H9 (cell line): ENCODE results near the gene SPATS2. TPM values are rescaled to one million over a fixed set of nuclear protein-coding genes. Genes with fewer than 3 reads are reported as not detected.

Experiments
- DNase-seq: peaks from one replicate; pipeline ENCODE4 v3.0.0-alpha.2; 2017
- H2AFZ ChIP-seq: one replicate; pipeline ENCODE4 v1.6.1; 2013; ENCODE audit warnings: mild to moderate bottlenecking, low read length, control low read depth, moderate library complexity
- H2AK5ac ChIP-seq: 2 replicates; pipeline ENCODE4 v1.6.1; 2013; ENCODE audit warnings: low read length, control low read depth, mixed read lengths; ENCODE audit not compliant: insufficient read length
- H2BK120ac ChIP-seq: one replicate; pipeline ENCODE4 v1.6.1; 2013; ENCODE audit warnings: low read depth, mild to moderate bottlenecking, low read length, control low read depth, inconsistent platforms; ENCODE audit not compliant: poor library complexity, severe bottlenecking
- H2BK12ac ChIP-seq: 2 replicates; pipeline ENCODE4 v1.6.1; 2013; ENCODE audit warnings: low read length, control low read depth, mixed read lengths, low read depth; ENCODE audit not compliant: insufficient read length
- H2BK15ac ChIP-seq: 2 replicates; pipeline ENCODE4 v1.6.1; 2013; ENCODE audit warnings: low read depth, low read length, control low read depth
- H2BK20ac ChIP-seq: one replicate; pipeline ENCODE4 v1.6.1; 2013; ENCODE audit warnings: low read depth, mild to moderate bottlenecking, low read length, control low read depth, inconsistent platforms; ENCODE audit not compliant: poor library complexity, severe bottlenecking
- H2BK5ac ChIP-seq: 2 replicates; pipeline ENCODE4 v1.6.1; 2013; ENCODE audit warnings: low read length, control low read depth, mixed read lengths; ENCODE audit not compliant: insufficient read length
- H3K14ac ChIP-seq: 2 replicates; pipeline ENCODE4 v1.6.1; 2013; ENCODE audit warnings: low read length, control low read depth; ENCODE audit not compliant: insufficient read depth
- H3K18ac ChIP-seq: 2 replicates; pipeline ENCODE4 v1.6.1; 2013; ENCODE audit warnings: low read depth, mild to moderate bottlenecking, mixed read lengths, low read length, control low read depth; ENCODE audit not compliant: insufficient read length
- H3K23ac ChIP-seq: 2 replicates; pipeline ENCODE4 v1.6.1; 2013; ENCODE audit warnings: low read length, control low read depth, mixed read lengths, low read depth; ENCODE audit not compliant: insufficient read length
- H3K23me2 ChIP-seq: 2 replicates; pipeline ENCODE4 v1.6.1; 2013; ENCODE audit warnings: low read depth, mild to moderate bottlenecking, mixed read lengths, low read length, control low read depth; ENCODE audit not compliant: insufficient read length, poor library complexity, severe bottlenecking
- H3K27ac ChIP-seq: 2 replicates; pipeline ENCODE4 v1.5.1; 2013; ENCODE audit warnings: low read length, control low read depth, mixed read lengths, low read depth; ENCODE audit not compliant: insufficient read length
- H3K27me3 ChIP-seq: 2 replicates; pipeline ENCODE4 v1.6.1; 2013; ENCODE audit warnings: low read length, control low read depth, inconsistent platforms; ENCODE audit not compliant: insufficient read depth
- H3K4ac ChIP-seq: 2 replicates; pipeline ENCODE4 v1.6.1; 2013; ENCODE audit warnings: low read depth, mild to moderate bottlenecking, control low read depth, inconsistent platforms, low read length, moderate library complexity
- H3K4me1 ChIP-seq: 2 replicates; pipeline ENCODE4 v1.6.1; 2013; ENCODE audit warnings: low read length, control low read depth, inconsistent platforms; ENCODE audit not compliant: insufficient read depth
- H3K4me2 ChIP-seq: 2 replicates; pipeline ENCODE4 v1.6.1; 2013; ENCODE audit warnings: low read length, control low read depth, mixed read lengths; ENCODE audit not compliant: insufficient read length, insufficient read depth
- H3K56ac ChIP-seq: 2 replicates; pipeline ENCODE4 v1.6.1; 2013; ENCODE audit warnings: low read depth, mild to moderate bottlenecking, mixed read lengths, low read length, control low read depth; ENCODE audit not compliant: insufficient read length
- H3K79me1 ChIP-seq: 2 replicates; pipeline ENCODE4 v1.6.1; 2013; ENCODE audit warnings: low read depth, mild to moderate bottlenecking, moderate library complexity, low read length, control low read depth, inconsistent platforms; ENCODE audit not compliant: insufficient read depth, poor library complexity, severe bottlenecking
- H3K79me2 ChIP-seq: 2 replicates; pipeline ENCODE4 v1.6.1; 2013; ENCODE audit warnings: low read length, control low read depth, inconsistent platforms; ENCODE audit not compliant: insufficient read depth
- H3K9ac ChIP-seq: 2 replicates; pipeline ENCODE4 v1.6.1; 2013; ENCODE audit warnings: low read length, control low read depth, mixed read lengths; ENCODE audit not compliant: insufficient read length; ENCODE audit errors: extremely low read depth
- H3K9me3 ChIP-seq: one replicate; pipeline ENCODE4 v1.6.1; 2013; ENCODE audit warnings: low read depth, low read length, inconsistent platforms; ENCODE audit not compliant: control insufficient read depth
- H3T11ph ChIP-seq: one replicate; pipeline ENCODE4 v1.6.1; 2013; ENCODE audit warnings: mild to moderate bottlenecking, low read length, control low read depth, inconsistent platforms
- H4K20me1 ChIP-seq: one replicate; pipeline ENCODE4 v1.6.1; 2013; ENCODE audit not compliant: control insufficient read depth, insufficient read length, insufficient read depth
- H4K5ac ChIP-seq: 2 replicates; pipeline ENCODE4 v1.6.1; 2013; ENCODE audit warnings: low read depth, mild to moderate bottlenecking, mixed read lengths, low read length, control low read depth; ENCODE audit not compliant: insufficient read length
- H4K8ac ChIP-seq: replicated peaks from 2 replicates; pipeline ENCODE4 v1.6.1; 2013; ENCODE audit warnings: low read length, control low read depth, mixed read lengths, low read depth; ENCODE audit not compliant: insufficient read length
- H4K91ac ChIP-seq: 2 replicates; pipeline ENCODE4 v1.6.1; 2013; ENCODE audit warnings: low read depth, mild to moderate bottlenecking, moderate library complexity, mixed read lengths, low read length, control low read depth; ENCODE audit not compliant: insufficient read length
- H3K27ac Mint-ChIP-seq, 3 experiments: 2 replicates in 2 of 3; 3 replicates in 1 of 3; pipeline ENCODE4 v1.8.0; 2020 to 2021; ENCODE audit warnings: mixed read lengths in 3 of 3, mild to moderate bottlenecking in 1 of 3, moderate library complexity in 1 of 3
- H3K27me3 Mint-ChIP-seq: 2 replicates; pipeline ENCODE4 v1.8.0; 2021; ENCODE audit warnings: low read depth, mild to moderate bottlenecking, moderate library complexity, mixed read lengths
- H3K36me3 Mint-ChIP-seq, 3 experiments: 2 replicates in 2 of 3; 3 replicates in 1 of 3; pipeline ENCODE4 v1.8.0; 2020 to 2021; ENCODE audit warnings: low read depth in 3 of 3, mixed read lengths in 3 of 3; ENCODE audit not compliant: insufficient read depth in 1 of 3
- H3K4me1 Mint-ChIP-seq, 2 experiments: 2 replicates each; pipeline ENCODE4 v1.8.0; 2020; ENCODE audit warnings: mixed read lengths in 2 of 2
- H3K4me3 Mint-ChIP-seq, 2 experiments: 2 replicates in 1 of 2; 3 replicates in 1 of 2; pipeline ENCODE4 v1.8.0; 2020 to 2021; ENCODE audit warnings: mild to moderate bottlenecking in 2 of 2, mixed read lengths in 2 of 2, moderate library complexity in 1 of 2
- H3K9me3 Mint-ChIP-seq, 2 experiments: 2 replicates in 1 of 2; 3 replicates in 1 of 2; pipeline ENCODE4 v1.8.0; 2020; ENCODE audit warnings: mild to moderate bottlenecking in 2 of 2, mixed read lengths in 2 of 2, moderate library complexity in 1 of 2
- CTCF ChIP-seq: fragments of 200-600 bp; sonication (generic); conservative IDR thresholded peaks from 3 replicates; pipeline ENCODE4 v1.8.0; 2021; ENCODE audit warnings: antibody characterized with exemption, mild to moderate bottlenecking
- WGBS: extraction: QIAGEN DNeasy Blood & Tissue Kit; methylation state at CpG from one replicate; pipeline ENCODE4 v1.1.7; 2013; ENCODE audit warnings: missing lambda C conversion rate, low lambda C conversion rate, mixed read lengths; ENCODE audit not compliant: insufficient read length; ENCODE audit errors: extremely low coverage; 5-methylcytosine and 5-hydroxymethylcytosine counted together
- total RNA-seq: library from RNA; stranded (reverse); gene quantifications from 2 replicates; pipeline ENCODE4 v1.2.1, GENCODE V29; 2021

SPATS2 gene
- total RNA-seq, 1 experiment from 2014 or later = 17.1 TPM

- H3K27ac ChIP-seq = no peak overlapping the region
- no peak for TF ChIP-seq CTCF
- no peak overlapping the region for H3K9ac ChIP-seq
- H3T11ph ChIP-seq = no peak overlapping the region
- no peak overlapping the region for H3K4me3 Mint-ChIP-seq
- no peak overlapping the region for H2BK20ac ChIP-seq
- H4K91ac ChIP-seq = no peak overlapping the region
- no peak overlapping the region for H2AFZ ChIP-seq
- H2BK12ac ChIP-seq = no peak overlapping the region
- H3K23me2 ChIP-seq = peaks cover 4% of the 10 kb centered on the region
- no peak overlapping the region for H2BK5ac ChIP-seq
- no peaks in the 10 kb centered on the region; the same call in 1 of the 2 replicates for H3K4me1 ChIP-seq
- no peak overlapping the region for H3K23ac ChIP-seq
- H2BK15ac ChIP-seq = no peak overlapping the region
- no peak overlapping the region for H3K14ac ChIP-seq
- peaks cover 7% of the 10 kb centered on the region; the same call in 1 of the 2 replicates for H3K79me2 ChIP-seq
- peaks cover 2% of the 10 kb centered on the region for H3K27me3 Mint-ChIP-seq
- no peak overlapping the region for H3K27ac Mint-ChIP-seq
- peaks cover 0 to 6% (median 5%) of the 10 kb centered on the region in 3 experiments; a peak in 3 of 7 replicates for H3K36me3 Mint-ChIP-seq
- H3K9me3 ChIP-seq = no peaks in the 10 kb centered on the region
- no peaks in the 10 kb centered on the region for H3K27me3 ChIP-seq
- no peak overlapping the region for H4K8ac ChIP-seq
- peaks cover 2% of the 10 kb centered on the region for H3K79me1 ChIP-seq
- H3K9me3 Mint-ChIP-seq = no peaks in the 10 kb centered on the region
- no peak overlapping the region for H4K5ac ChIP-seq
- WGBS = no CpG with 5 or more reads among the region's 6 CpGs
- no peak overlapping the region for H3K18ac ChIP-seq
- H3K4me2 ChIP-seq = no peak overlapping the region
- H3K56ac ChIP-seq = no peak overlapping the region
- no peaks in the 10 kb centered on the region for H4K20me1 ChIP-seq
- no peak for DNase-seq
- peaks cover 18 to 28% of the 10 kb centered on the region in 2 experiments for H3K4me1 Mint-ChIP-seq
- H3K4ac ChIP-seq = no peak overlapping the region
- H2AK5ac ChIP-seq = no peak overlapping the region
- H2BK120ac ChIP-seq = no peak overlapping the region
Observed at GRCh38 chr12:49370539-49370938, 3.3 kb downstream of the SPATS2 start.
